ENCODE measurements around the gene TRAPPC3.
A peak's percentile ranks its signal among the peaks of the same experiment; 100 is the strongest.
"Not testable (repeated sequence)": the region's sequence is repeated elsewhere in the genome, so short reads cannot be mapped to it uniquely, and the experiment has no call there.

The TRAPPC3 gene

DNA sequence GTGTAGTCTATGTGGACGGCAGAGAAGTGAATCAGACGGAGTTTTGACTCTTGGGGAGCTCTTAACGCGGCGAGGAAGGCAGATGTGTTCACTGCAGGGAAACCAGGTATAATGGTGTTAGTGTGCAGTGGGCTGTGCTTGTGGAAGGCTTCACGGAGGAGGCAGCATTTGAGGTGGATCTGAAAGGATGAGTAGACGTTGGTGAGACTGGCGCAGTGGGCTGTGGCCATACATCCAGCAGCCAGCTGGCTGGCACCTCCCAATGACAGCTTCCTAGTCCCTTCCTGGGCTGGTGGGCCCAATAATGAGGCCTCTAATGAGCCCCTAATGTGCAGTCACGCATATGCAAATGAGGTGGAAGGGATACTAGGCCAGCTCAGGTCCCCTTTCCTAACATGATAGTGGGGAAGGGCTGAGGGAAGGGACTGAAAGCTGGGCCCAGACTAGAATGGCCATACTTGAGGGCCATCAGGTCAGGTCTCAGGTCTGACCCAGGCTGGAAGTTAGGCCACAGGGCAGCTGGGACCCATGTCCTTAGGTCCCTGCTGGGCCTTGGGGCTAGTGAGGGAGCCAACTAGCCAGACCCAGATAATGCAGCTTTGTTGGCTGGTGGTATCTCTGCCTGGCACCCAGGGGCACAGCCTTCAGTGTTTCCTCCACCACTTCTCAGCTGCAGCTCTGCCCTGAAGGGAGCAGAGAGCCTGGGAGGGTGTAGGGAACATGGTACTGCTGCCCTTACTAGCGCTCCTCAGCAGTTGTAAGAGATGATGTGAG lies 10.5 kb upstream of the TRAPPC3 start:
- Histone ChIP-seq H3K4me1 (ENCODE audit: insufficient read depth, low read length) (peaks cover 58% of the 10 kb centered on the region), H3K79me2 (ENCODE audit: insufficient read depth, low read length) (peaks cover 97% of the 10 kb centered on the region), H3K27ac (ENCODE audit: low read length) (peak overlapping the region; percentile 84), H3K36me3 (ENCODE audit: insufficient read depth, low read length) (peaks cover 34% of the 10 kb centered on the region), H3K4me3 (ENCODE audit: low read depth in 1 of 2, low read length in 2 of 2) (peak overlapping the region in 1 of 2 experiments; percentile 52; a peak in 2 of 4 replicates), H2AFZ (ENCODE audit: low read depth, low read length) (no peak overlapping the region), H3K9ac (ENCODE audit: low read depth, low read length) (peak overlapping the region; percentile 59), H3K9me3 (ENCODE audit: insufficient read depth, low read length, severe bottlenecking) (no peaks in the 10 kb centered on the region), H4K20me1 (ENCODE audit: insufficient read depth, low read length) (peaks cover 41% of the 10 kb centered on the region), H3K27me3 (ENCODE audit: insufficient read depth, low read length, poor library complexity) (no peaks in the 10 kb centered on the region), H3K4me2 (ENCODE audit: insufficient read depth, low read length) (peak overlapping the region; percentile 61)
- TF ChIP-seq EZH2 (IDR thresholded peaks at IDR 0.05; ENCODE audit: borderline replicate concordance, low read depth, low read length, severe bottlenecking) = no peak
- TF ChIP-seq, protein P1, sequence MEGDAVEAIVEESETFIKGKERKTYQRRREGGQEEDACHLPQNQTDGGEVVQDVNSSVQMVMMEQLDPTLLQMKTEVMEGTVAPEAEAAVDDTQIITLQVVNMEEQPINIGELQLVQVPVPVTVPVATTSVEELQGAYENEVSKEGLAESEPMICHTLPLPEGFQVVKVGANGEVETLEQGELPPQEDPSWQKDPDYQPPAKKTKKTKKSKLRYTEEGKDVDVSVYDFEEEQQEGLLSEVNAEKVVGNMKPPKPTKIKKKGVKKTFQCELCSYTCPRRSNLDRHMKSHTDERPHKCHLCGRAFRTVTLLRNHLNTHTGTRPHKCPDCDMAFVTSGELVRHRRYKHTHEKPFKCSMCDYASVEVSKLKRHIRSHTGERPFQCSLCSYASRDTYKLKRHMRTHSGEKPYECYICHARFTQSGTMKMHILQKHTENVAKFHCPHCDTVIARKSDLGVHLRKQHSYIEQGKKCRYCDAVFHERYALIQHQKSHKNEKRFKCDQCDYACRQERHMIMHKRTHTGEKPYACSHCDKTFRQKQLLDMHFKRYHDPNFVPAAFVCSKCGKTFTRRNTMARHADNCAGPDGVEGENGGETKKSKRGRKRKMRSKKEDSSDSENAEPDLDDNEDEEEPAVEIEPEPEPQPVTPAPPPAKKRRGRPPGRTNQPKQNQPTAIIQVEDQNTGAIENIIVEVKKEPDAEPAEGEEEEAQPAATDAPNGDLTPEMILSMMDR (IDR thresholded peaks at IDR 0.05; ENCODE audit: borderline replicate concordance, extremely low read depth, low read length, poor library complexity, severe bottlenecking) = no peak
- DNase-seq = no peak
- ATAC-seq (ENCODE audit: insufficient read depth, low read depth) = no peak

- H3K9me3 ChIP-seq (ENCODE audit: insufficient read depth, low read length, severe bottlenecking); H3K4me3 ChIP-seq (ENCODE audit: low read depth in 1 of 2, low read length in 2 of 2); H3K27me3 ChIP-seq (ENCODE audit: insufficient read depth, low read length, poor library complexity); H2AFZ ChIP-seq (ENCODE audit: low read depth, low read length); ATAC-seq (ENCODE audit: insufficient read depth, low read depth); DNase-seq; H3K27ac ChIP-seq (ENCODE audit: low read length): not testable (repeated sequence)
- H3K36me3 ChIP-seq (ENCODE audit: insufficient read depth, low read length) = peaks cover 34% of the 10 kb centered on the region
- peaks cover 62% of the 10 kb centered on the region for H3K4me1 ChIP-seq (ENCODE audit: insufficient read depth, low read length)
- peaks cover 88% of the 10 kb centered on the region for H3K79me2 ChIP-seq (ENCODE audit: insufficient read depth, low read length)
- H4K20me1 ChIP-seq (ENCODE audit: insufficient read depth, low read length) = peaks cover 36% of the 10 kb centered on the region
- H3K4me2 ChIP-seq (ENCODE audit: insufficient read depth, low read length) = peak overlapping the region; percentile 79
- H3K9ac ChIP-seq (ENCODE audit: low read depth, low read length) = peak overlapping the region; percentile 93
These were observed 9.6 kb upstream of the TRAPPC3 start for GRCh38 chr1:36158827-36159252.

GRCh38 chr1:36157973-36158826 lies 8.9 kb upstream of the TRAPPC3 start:
- Histone ChIP-seq H3K4me2 (ENCODE audit: insufficient read depth, low read length) (peak overlapping the region; percentile 79), H3K4me1 (ENCODE audit: insufficient read depth, low read length) (peaks cover 62% of the 10 kb centered on the region), H4K20me1 (ENCODE audit: insufficient read depth, low read length) (peaks cover 36% of the 10 kb centered on the region), H3K9ac (ENCODE audit: low read depth, low read length) (peak overlapping the region; percentile 93), H3K36me3 (ENCODE audit: insufficient read depth, low read length) (peaks cover 34% of the 10 kb centered on the region), H3K27me3 (ENCODE audit: insufficient read depth, low read length, poor library complexity) (no peaks in the 10 kb centered on the region), H3K79me2 (ENCODE audit: insufficient read depth, low read length) (peaks cover 81% of the 10 kb centered on the region), H3K27ac (ENCODE audit: low read length) (peak overlapping the region; percentile 93), H3K9me3 (ENCODE audit: insufficient read depth, low read length, severe bottlenecking) (no peaks in the 10 kb centered on the region), H2AFZ (ENCODE audit: low read depth, low read length) (no peak overlapping the region), H3K4me3 (ENCODE audit: low read depth in 1 of 2, low read length in 2 of 2) (peak overlapping the region; percentile 86 to 94; a peak in 3 of 4 replicates)
- DNase-seq (no peak), ATAC-seq (ENCODE audit: insufficient read depth, low read depth) (no peak)
- no peak for TF ChIP-seq EZH2 (IDR thresholded peaks at IDR 0.05; ENCODE audit: borderline replicate concordance, low read depth, low read length, severe bottlenecking)
- TF ChIP-seq, protein P1 (IDR thresholded peaks at IDR 0.05; ENCODE audit: borderline replicate concordance, extremely low read depth, low read length, poor library complexity, severe bottlenecking) = no peak
